ENCODE results near the gene PALLD.

Gene PALLD

GRCh38 chr4:168656946-168657473 is 160.2 kb downstream of the PALLD start:
- no peak for DNase-seq (ENCODE audit: low spot score)
- TF ChIP-seq CTCF (IDR thresholded peaks at IDR 0.05) = no peak
- no peak overlapping the region for H3K4me3 ChIP-seq
- H3K27ac ChIP-seq = no peak overlapping the region

- TF ChIP-seq CTCF (IDR thresholded peaks at IDR 0.05) = no peak
- DNase-seq (ENCODE audit: low spot score) = no peak
- no peak overlapping the region for H3K27ac ChIP-seq
These were observed 161.9 kb downstream of the PALLD start for GRCh38 chr4:168658751-168659150.

GRCh38 chr4:168659741-168660465 is 163.1 kb downstream of the PALLD start:
- DNase-seq (ENCODE audit: low spot score) = no peak
- TF ChIP-seq CTCF (IDR thresholded peaks at IDR 0.05) = no peak
- Histone ChIP-seq H3K27ac (no peak overlapping the region), H3K4me3 (no peak overlapping the region)

More at GRCh38 chr4:168658751-168659150, 161.9 kb downstream of the PALLD start:
- H3K4me3 ChIP-seq = no peak overlapping the region

- no peak overlapping the region for H3K4me3 ChIP-seq
- no peak for DNase-seq (ENCODE audit: low spot score)
- TF ChIP-seq CTCF (IDR thresholded peaks at IDR 0.05) = no peak
- no peak overlapping the region for H3K27ac ChIP-seq
These were observed 165.6 kb downstream of the PALLD start for GRCh38 chr4:168662297-168662984.

- TF ChIP-seq CTCF (IDR thresholded peaks at IDR 0.05) = no peak
- H3K4me3 ChIP-seq = no peak overlapping the region
- DNase-seq (ENCODE audit: low spot score) = no peak
- no peak overlapping the region for H3K27ac ChIP-seq
These were observed 167.5 kb downstream of the PALLD start for GRCh38 chr4:168664242-168664891.

- DNase-seq (ENCODE audit: low spot score) = no peak
- no peak for TF ChIP-seq CTCF (IDR thresholded peaks at IDR 0.05)
- Histone ChIP-seq H3K27ac (no peak overlapping the region), H3K4me3 (no peak overlapping the region)
These were observed 169.7 kb downstream of the PALLD start for GRCh38 chr4:168666531-168666930.

Measured in coronary artery (tissue), 2 donors.